ENCODE results near the gene USP2.

Gene USP2

GRCh38 chr11:119346605-119347004 lies 34.9 kb downstream of the USP2 start, which contains the start of gene MFRP:
Gene MFRP (minus strand): TSS chr11:119346705. CDS start chr11:119346513, 192 bp downstream.
- Histone ChIP-seq H3K9me2 (replicated peaks; ENCODE audit: insufficient read depth, low read length) (no peaks in the 10 kb centered on the region), H3K27me3 (replicated peaks; ENCODE audit: insufficient read depth, low read length) (peaks cover 86% of the 10 kb centered on the region), H4K20me1 (ENCODE audit: insufficient read depth, low read length) (no peaks in the 10 kb centered on the region), H3K9ac (ENCODE audit: low read length) (no peak within 1 kb of the TSS), H3F3A (ENCODE audit: insufficient read depth, low read length) (no peaks in the 10 kb centered on the region), H2AFZ (ENCODE audit: low read length) (no peak within 1 kb of the TSS), H3K36me3 (replicated peaks; ENCODE audit: insufficient read depth, low read length) (no peaks in the 10 kb centered on the region), H3K79me2 (ENCODE audit: low read length) (no peaks in the 10 kb centered on the region), H3K4me1 (ENCODE audit: low read length) (0 out of 2 replicates have a peak, but pooled peaks cover under 1% of the 10 kb centered on the region), H3K4me3 (ENCODE audit: low read length) (no peak within 1 kb of the TSS), H3K9me3 (replicated peaks; ENCODE audit: insufficient read depth, low read length) (no peaks in the 10 kb centered on the region), H3K4me2 (ENCODE audit: low read depth, low read length) (no peak within 1 kb of the TSS), H3K27ac (ENCODE audit: low read length) (no peak within 1 kb of the TSS)
- DNase-seq, result no peak
- TF ChIP-seq EZH2phosphoT487 (IDR thresholded peaks at IDR 0.05; ENCODE audit: low read length), result no peak
- TF ChIP-seq EZH2 (optimal IDR thresholded peaks at IDR 0.05; ENCODE audit: low read depth, low read length), result no peak
- TF ChIP-seq, protein P1, sequence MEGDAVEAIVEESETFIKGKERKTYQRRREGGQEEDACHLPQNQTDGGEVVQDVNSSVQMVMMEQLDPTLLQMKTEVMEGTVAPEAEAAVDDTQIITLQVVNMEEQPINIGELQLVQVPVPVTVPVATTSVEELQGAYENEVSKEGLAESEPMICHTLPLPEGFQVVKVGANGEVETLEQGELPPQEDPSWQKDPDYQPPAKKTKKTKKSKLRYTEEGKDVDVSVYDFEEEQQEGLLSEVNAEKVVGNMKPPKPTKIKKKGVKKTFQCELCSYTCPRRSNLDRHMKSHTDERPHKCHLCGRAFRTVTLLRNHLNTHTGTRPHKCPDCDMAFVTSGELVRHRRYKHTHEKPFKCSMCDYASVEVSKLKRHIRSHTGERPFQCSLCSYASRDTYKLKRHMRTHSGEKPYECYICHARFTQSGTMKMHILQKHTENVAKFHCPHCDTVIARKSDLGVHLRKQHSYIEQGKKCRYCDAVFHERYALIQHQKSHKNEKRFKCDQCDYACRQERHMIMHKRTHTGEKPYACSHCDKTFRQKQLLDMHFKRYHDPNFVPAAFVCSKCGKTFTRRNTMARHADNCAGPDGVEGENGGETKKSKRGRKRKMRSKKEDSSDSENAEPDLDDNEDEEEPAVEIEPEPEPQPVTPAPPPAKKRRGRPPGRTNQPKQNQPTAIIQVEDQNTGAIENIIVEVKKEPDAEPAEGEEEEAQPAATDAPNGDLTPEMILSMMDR (IDR thresholded peaks at IDR 0.05; ENCODE audit: low read length), result no peak

- DNase-seq, result no peak
Measured at GRCh38 chr11:119345685-119346084, 35.8 kb downstream of the USP2 start.

GRCh38 chr11:119344291-119345010 lies 37.0 kb downstream of the USP2 start:
- no peaks in the 10 kb centered on the region for H4K20me1 ChIP-seq (ENCODE audit: insufficient read depth, low read length)
- no peak overlapping the region for H3K4me3 ChIP-seq (ENCODE audit: low read length)
- H3K9me3 ChIP-seq (replicated peaks; ENCODE audit: insufficient read depth, low read length), result no peaks in the 10 kb centered on the region
- no peaks in the 10 kb centered on the region for H3F3A ChIP-seq (ENCODE audit: insufficient read depth, low read length)
- H3K9me2 ChIP-seq (replicated peaks; ENCODE audit: insufficient read depth, low read length), result no peaks in the 10 kb centered on the region
- H3K4me1 ChIP-seq (ENCODE audit: low read length), result 0 out of 2 replicates have a peak, but pooled peaks cover 5% of the 10 kb centered on the region
- H3K4me2 ChIP-seq (ENCODE audit: low read depth, low read length), result no peak overlapping the region
- DNase-seq, result no peak
- peaks cover 86% of the 10 kb centered on the region for H3K27me3 ChIP-seq (replicated peaks; ENCODE audit: insufficient read depth, low read length)
- H3K36me3 ChIP-seq (replicated peaks; ENCODE audit: insufficient read depth, low read length), result no peaks in the 10 kb centered on the region
- TF ChIP-seq EZH2 (optimal IDR thresholded peaks at IDR 0.05; ENCODE audit: low read depth, low read length), result no peak
- TF ChIP-seq, protein P1 (IDR thresholded peaks at IDR 0.05; ENCODE audit: low read length), result no peak
- TF ChIP-seq EZH2phosphoT487 (IDR thresholded peaks at IDR 0.05; ENCODE audit: low read length), result no peak
- no peak overlapping the region for H2AFZ ChIP-seq (ENCODE audit: low read length)
- H3K27ac ChIP-seq (ENCODE audit: low read length), result no peak overlapping the region
- no peaks in the 10 kb centered on the region for H3K79me2 ChIP-seq (ENCODE audit: low read length)
- no peak overlapping the region for H3K9ac ChIP-seq (ENCODE audit: low read length)

More at GRCh38 chr11:119345685-119346084, 35.8 kb downstream of the USP2 start:
- Histone ChIP-seq H3K9ac (ENCODE audit: low read length) (no peak overlapping the region), H3K79me2 (ENCODE audit: low read length) (no peaks in the 10 kb centered on the region), H3K9me2 (replicated peaks; ENCODE audit: insufficient read depth, low read length) (no peaks in the 10 kb centered on the region), H2AFZ (ENCODE audit: low read length) (no peak overlapping the region), H3K9me3 (replicated peaks; ENCODE audit: insufficient read depth, low read length) (no peaks in the 10 kb centered on the region), H3K27ac (ENCODE audit: low read length) (no peak overlapping the region), H3K4me3 (ENCODE audit: low read length) (no peak overlapping the region), H3K4me2 (ENCODE audit: low read depth, low read length) (no peak overlapping the region), H3F3A (ENCODE audit: insufficient read depth, low read length) (no peaks in the 10 kb centered on the region), H3K4me1 (ENCODE audit: low read length) (0 out of 2 replicates have a peak, but pooled peaks cover 5% of the 10 kb centered on the region), H4K20me1 (ENCODE audit: insufficient read depth, low read length) (no peaks in the 10 kb centered on the region), H3K36me3 (replicated peaks; ENCODE audit: insufficient read depth, low read length) (no peaks in the 10 kb centered on the region), H3K27me3 (replicated peaks; ENCODE audit: insufficient read depth, low read length) (peaks cover 89% of the 10 kb centered on the region)
- TF ChIP-seq, protein P1 (IDR thresholded peaks at IDR 0.05; ENCODE audit: low read length), result no peak
- TF ChIP-seq EZH2phosphoT487 (IDR thresholded peaks at IDR 0.05; ENCODE audit: low read length) (no peak), EZH2 (optimal IDR thresholded peaks at IDR 0.05; ENCODE audit: low read depth, low read length) (no peak)
